ENCODE measurements around the gene GBGT1. TPM values are rescaled to one million over a fixed set of nuclear protein-coding genes. Genes with fewer than 3 reads are reported as not detected.

Gene GBGT1
- total and polyA plus RNA-seq, 2 of the 4 experiments (the other 2 are of a cell fraction) = 1.8 to 3.2 TPM

DNA sequence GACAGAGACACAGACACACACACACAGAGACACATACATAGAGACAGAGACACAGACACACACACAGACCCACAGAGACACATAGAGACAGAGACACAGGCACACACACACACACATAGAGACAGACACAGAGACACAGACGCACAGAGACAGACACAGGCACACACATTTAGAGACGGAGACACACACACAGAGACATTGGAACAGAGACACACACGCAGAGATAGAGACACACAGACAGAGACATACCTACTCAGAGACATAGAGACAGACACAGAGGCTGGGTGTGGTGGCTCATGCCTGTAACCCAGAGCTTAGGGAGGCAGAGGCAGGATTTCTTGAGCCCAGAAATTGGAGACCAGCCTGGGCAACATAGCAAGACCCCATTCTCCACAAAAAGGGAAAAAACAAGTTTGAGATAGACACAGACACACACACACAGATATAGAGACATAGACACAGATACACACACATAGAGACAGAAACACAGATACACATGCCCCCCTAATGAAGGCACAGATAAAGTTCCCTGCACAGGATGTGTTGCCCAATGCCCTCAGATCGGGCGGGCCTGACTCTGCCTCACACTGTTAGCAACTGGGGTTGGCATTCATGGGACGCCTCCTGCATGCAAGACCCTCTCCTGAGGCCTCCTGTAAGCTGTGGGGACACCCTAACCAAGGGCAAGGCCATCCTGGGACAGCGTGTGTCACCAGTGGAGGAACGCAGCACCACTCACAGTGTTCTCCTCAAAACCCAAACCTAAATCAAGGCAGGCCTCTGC lies 39.4 kb downstream of the GBGT1 start:
- ChIA-PET CTCF (no interaction called here), POLR2A (ENCODE audit: unreplicated experiment) (no interaction called here)
- Histone ChIP-seq H3K4me3 (ENCODE audit: insufficient read depth, low read depth, low read length) (no peak overlapping the region), H3K27ac (ENCODE audit: insufficient read depth, low read length) (no peak overlapping the region), H3K9me1 (ENCODE audit: insufficient read depth, low read length) (peaks cover 20% of the 10 kb centered on the region), H2BK120ac (ENCODE audit: low read depth, low read length) (no peak overlapping the region), H2BK20ac (ENCODE audit: low read depth, low read length) (peak overlapping the region; percentile 29; the same call in 1 of the 2 replicates), H3K4me1 (ENCODE audit: control insufficient read depth, insufficient read depth, low read length) (peaks cover 24% of the 10 kb centered on the region), H4K8ac (ENCODE audit: low read depth in 2 of 2, low read length in 2 of 2) (no peak overlapping the region), H3K56ac (ENCODE audit: extremely low read depth, insufficient read depth, low read length) (no peak overlapping the region), H3K23ac (ENCODE audit: low read depth, low read length) (peak overlapping the region; percentile 43; the same call in 1 of the 2 replicates), H4K5ac (ENCODE audit: low read depth, low read length) (no peak overlapping the region), H3K27me3 (ENCODE audit: control insufficient read depth, insufficient read depth, low read length) (no peaks in the 10 kb centered on the region), H4K20me1 (ENCODE audit: insufficient read depth, low read length) (peaks cover 53% of the 10 kb centered on the region), H3K4ac (ENCODE audit: low read depth, low read length) (peak overlapping the region; percentile 32; the same call in 1 of the 2 replicates), H4K91ac (ENCODE audit: insufficient read depth, low read depth, low read length) (no peak overlapping the region), H3K9me3 (ENCODE audit: control insufficient read depth, insufficient read depth, low read length) (no peaks in the 10 kb centered on the region), H3K79me1 (ENCODE audit: low read depth in 1 of 2, low read length in 2 of 2) (peaks cover 20 to 41% of the 10 kb centered on the region in 2 experiments; a peak in 3 of 4 replicates), H3K9ac (ENCODE audit: low read depth, low read length) (no peak overlapping the region), H2BK15ac (ENCODE audit: low read depth, low read length) (no peak overlapping the region), H3K18ac (ENCODE audit: low read depth, low read length) (no peak overlapping the region), H2AK9ac (replicated peaks; ENCODE audit: low read depth, low read length, poor library complexity) (peak overlapping the region; percentile 85), H2BK5ac (ENCODE audit: low read depth, low read length, poor library complexity, severe bottlenecking) (peak overlapping the region; percentile 7), H2AK5ac (ENCODE audit: low read depth, low read length) (peak overlapping the region; percentile 51; the same call in 1 of the 2 replicates), H2AFZ (replicated peaks; ENCODE audit: low read length, poor library complexity) (no peak overlapping the region), H3K4me2 (ENCODE audit: low read depth, low read length) (no peak overlapping the region), H3K36me3 (ENCODE audit: control insufficient read depth, insufficient read depth, low read length) (peaks cover 2% of the 10 kb centered on the region; the same call in 1 of the 2 replicates), H3K14ac (replicated peaks; ENCODE audit: low read depth, low read length) (peak overlapping the region; percentile 8; the same call in 1 of the 2 replicates)
- dilution Hi-C loops (cut with HindIII; ENCODE audit: low sequenced_read_pairs, unreplicated experiment) (no loop called here), in situ Hi-C loops (cut with MboI; ENCODE audit: low sequenced_read_pairs) (no loop called here), intact Hi-C loops (cut with micrococcal nuclease) (no loop called here)
- TF ChIP-seq CHD1 (IDR thresholded peaks at IDR 0.05; ENCODE audit: low read depth, low read length) = no peak
- no peak for TF ChIP-seq FOS (IDR thresholded peaks at IDR 0.05; ENCODE audit: low read depth, low read length)
- TF ChIP-seq POLR2A (IDR thresholded peaks at IDR 0.05; ENCODE audit: low read depth, low read length) = no peak
- no peak for TF ChIP-seq MXI1 (IDR thresholded peaks at IDR 0.05; ENCODE audit: borderline replicate concordance, low read depth, low read length)
- TF ChIP-seq NFE2L2 (IDR thresholded peaks at IDR 0.05; ENCODE audit: low read depth, low read length) = no peak
- TF ChIP-seq, protein P1, sequence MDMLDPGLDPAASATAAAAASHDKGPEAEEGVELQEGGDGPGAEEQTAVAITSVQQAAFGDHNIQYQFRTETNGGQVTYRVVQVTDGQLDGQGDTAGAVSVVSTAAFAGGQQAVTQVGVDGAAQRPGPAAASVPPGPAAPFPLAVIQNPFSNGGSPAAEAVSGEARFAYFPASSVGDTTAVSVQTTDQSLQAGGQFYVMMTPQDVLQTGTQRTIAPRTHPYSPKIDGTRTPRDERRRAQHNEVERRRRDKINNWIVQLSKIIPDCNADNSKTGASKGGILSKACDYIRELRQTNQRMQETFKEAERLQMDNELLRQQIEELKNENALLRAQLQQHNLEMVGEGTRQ (IDR thresholded peaks at IDR 0.05; ENCODE audit: low read depth, low read length) = no peak
- no peak for TF ChIP-seq RAD21 (IDR thresholded peaks at IDR 0.05; ENCODE audit: low read length)
- TF ChIP-seq, protein P2, sequence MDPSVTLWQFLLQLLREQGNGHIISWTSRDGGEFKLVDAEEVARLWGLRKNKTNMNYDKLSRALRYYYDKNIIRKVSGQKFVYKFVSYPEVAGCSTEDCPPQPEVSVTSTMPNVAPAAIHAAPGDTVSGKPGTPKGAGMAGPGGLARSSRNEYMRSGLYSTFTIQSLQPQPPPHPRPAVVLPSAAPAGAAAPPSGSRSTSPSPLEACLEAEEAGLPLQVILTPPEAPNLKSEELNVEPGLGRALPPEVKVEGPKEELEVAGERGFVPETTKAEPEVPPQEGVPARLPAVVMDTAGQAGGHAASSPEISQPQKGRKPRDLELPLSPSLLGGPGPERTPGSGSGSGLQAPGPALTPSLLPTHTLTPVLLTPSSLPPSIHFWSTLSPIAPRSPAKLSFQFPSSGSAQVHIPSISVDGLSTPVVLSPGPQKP (IDR thresholded peaks at IDR 0.05; ENCODE audit: borderline replicate concordance, low read depth, low read length) = no peak
- TF ChIP-seq BHLHE40 (IDR thresholded peaks at IDR 0.05; ENCODE audit: low read depth, low read length) = no peak
- no peak for TF ChIP-seq MAZ (IDR thresholded peaks at IDR 0.05; ENCODE audit: borderline replicate concordance, low read depth, low read length)
- TF ChIP-seq RFX5 (IDR thresholded peaks at IDR 0.05; ENCODE audit: low read depth, low read length) = no peak
- TF ChIP-seq CEBPB (IDR thresholded peaks at IDR 0.05; ENCODE audit: low read depth, low read length) = no peak
- TF ChIP-seq SMC3 (IDR thresholded peaks at IDR 0.05; ENCODE audit: low read depth, low read length) = no peak
- no CpG with 5 or more reads among the region's 8 CpGs for WGBS, 2 experiments (ENCODE audit: extremely low coverage in 2 of 2, insufficient read length in 1 of 2)
- DNase-seq (no peak), ATAC-seq (ENCODE audit: low read depth) (no peak)
- no TSS peak for BruUV-seq (replicated peaks)
